ENCODE data around the gene MUC5B. TPM values are rescaled to one million over a fixed set of nuclear protein-coding genes. Genes with fewer than 3 reads are reported as not detected.

MUC5B gene
- total RNA-seq, 1 donor from 2014 or later: not detected

GRCh38 chr11:1274501-1274900 is 51.6 kb downstream of the MUC5B start:
- no peak overlapping the region for H2AFZ ChIP-seq (ENCODE audit: low read depth, low read length)
- no peak for DNase-seq (ENCODE audit: low read depth)

GRCh38 chr11:1275021-1275420 is 52.2 kb downstream of the MUC5B start:
- Histone ChIP-seq H3K27me3 (ENCODE audit: insufficient read depth, low read length) (no peaks in the 10 kb centered on the region), H3K4me2 (ENCODE audit: low read length) (no peak overlapping the region), H3K79me2 (ENCODE audit: insufficient read depth, low read length) (no peaks in the 10 kb centered on the region), H3K27ac (ENCODE audit: low read depth, low read length) (no peak overlapping the region), H4K20me1 (ENCODE audit: insufficient read depth, low read length) (peaks cover 18% of the 10 kb centered on the region), H3K36me3 (ENCODE audit: insufficient read depth, low read length) (peaks cover 2% of the 10 kb centered on the region), H3K4me3 (ENCODE audit: insufficient read depth, low read depth, low read length) (no peak overlapping the region), H2AFZ (ENCODE audit: low read depth, low read length) (no peak overlapping the region), H3K4me1 (ENCODE audit: insufficient read depth, low read length) (peaks cover 8% of the 10 kb centered on the region), H3K9me3 (ENCODE audit: insufficient read depth, low read depth, low read length) (no peaks in the 10 kb centered on the region), H3K9ac (ENCODE audit: low read length) (no peak overlapping the region)
- H3K27ac Mint-ChIP-seq (ENCODE audit: unreplicated experiment): no peak overlapping the region
- H3K9me3 Mint-ChIP-seq (ENCODE audit: unreplicated experiment): no peaks in the 10 kb centered on the region
- DNase-seq (ENCODE audit: low read depth): no peak
- no peak for FAIRE-seq
- no peak overlapping the region for H3K4me3 Mint-ChIP-seq (ENCODE audit: unreplicated experiment)
- H3K4me1 Mint-ChIP-seq (ENCODE audit: low read depth, unreplicated experiment): no peaks in the 10 kb centered on the region
- TF ChIP-seq CTCF (IDR thresholded peaks at IDR 0.05; ENCODE audit: insufficient read depth, low read depth, low read length) (no peak), EZH2 (IDR thresholded peaks at IDR 0.05; ENCODE audit: insufficient read depth, low read length) (no peak)
- H3K36me3 Mint-ChIP-seq (ENCODE audit: low read depth, unreplicated experiment): peaks cover 19% of the 10 kb centered on the region
- no peaks in the 10 kb centered on the region for H3K27me3 Mint-ChIP-seq (ENCODE audit: low read depth, unreplicated experiment)

More at GRCh38 chr11:1274501-1274900, 51.6 kb downstream of the MUC5B start:
- Mint-ChIP-seq H3K4me3 (ENCODE audit: unreplicated experiment) (no peak overlapping the region), H3K27ac (ENCODE audit: unreplicated experiment) (no peak overlapping the region), H3K4me1 (ENCODE audit: low read depth, unreplicated experiment) (no peaks in the 10 kb centered on the region), H3K36me3 (ENCODE audit: low read depth, unreplicated experiment) (peaks cover 20% of the 10 kb centered on the region), H3K27me3 (ENCODE audit: low read depth, unreplicated experiment) (no peaks in the 10 kb centered on the region), H3K9me3 (ENCODE audit: unreplicated experiment) (no peaks in the 10 kb centered on the region)
- Histone ChIP-seq H3K27me3 (ENCODE audit: insufficient read depth, low read length) (no peaks in the 10 kb centered on the region), H4K20me1 (ENCODE audit: insufficient read depth, low read length) (peaks cover 13% of the 10 kb centered on the region), H3K79me2 (ENCODE audit: insufficient read depth, low read length) (no peaks in the 10 kb centered on the region), H3K4me1 (ENCODE audit: insufficient read depth, low read length) (peaks cover 8% of the 10 kb centered on the region), H3K4me2 (ENCODE audit: low read length) (no peak overlapping the region), H3K4me3 (ENCODE audit: insufficient read depth, low read depth, low read length) (no peak overlapping the region), H3K27ac (ENCODE audit: low read depth, low read length) (no peak overlapping the region), H3K9me3 (ENCODE audit: insufficient read depth, low read depth, low read length) (no peaks in the 10 kb centered on the region), H3K36me3 (ENCODE audit: insufficient read depth, low read length) (peaks cover under 1% of the 10 kb centered on the region), H3K9ac (ENCODE audit: low read length) (no peak overlapping the region)
- no peak for FAIRE-seq
- TF ChIP-seq CTCF (IDR thresholded peaks at IDR 0.05; ENCODE audit: insufficient read depth, low read depth, low read length): no peak
- no peak for TF ChIP-seq EZH2 (IDR thresholded peaks at IDR 0.05; ENCODE audit: insufficient read depth, low read length)

GRCh38 chr11:1276041-1276790 is 53.4 kb downstream of the MUC5B start:
- Histone ChIP-seq H3K27ac (ENCODE audit: low read depth, low read length) (no peak overlapping the region), H3K4me1 (ENCODE audit: insufficient read depth, low read length) (peaks cover 5% of the 10 kb centered on the region), H3K9ac (ENCODE audit: low read length) (no peak overlapping the region), H4K20me1 (ENCODE audit: insufficient read depth, low read length) (peaks cover 25% of the 10 kb centered on the region), H3K9me3 (ENCODE audit: insufficient read depth, low read depth, low read length) (no peaks in the 10 kb centered on the region), H3K79me2 (ENCODE audit: insufficient read depth, low read length) (no peaks in the 10 kb centered on the region), H2AFZ (ENCODE audit: low read depth, low read length) (no peak overlapping the region), H3K36me3 (ENCODE audit: insufficient read depth, low read length) (peaks cover 2% of the 10 kb centered on the region), H3K4me3 (ENCODE audit: insufficient read depth, low read depth, low read length) (no peak overlapping the region), H3K4me2 (ENCODE audit: low read length) (no peak overlapping the region), H3K27me3 (ENCODE audit: insufficient read depth, low read length) (no peaks in the 10 kb centered on the region)
- FAIRE-seq (no peak), DNase-seq (ENCODE audit: low read depth) (no peak)
- Mint-ChIP-seq H3K27ac (ENCODE audit: unreplicated experiment) (no peak overlapping the region), H3K4me1 (ENCODE audit: low read depth, unreplicated experiment) (no peaks in the 10 kb centered on the region), H3K36me3 (ENCODE audit: low read depth, unreplicated experiment) (peaks cover 19% of the 10 kb centered on the region), H3K9me3 (ENCODE audit: unreplicated experiment) (no peaks in the 10 kb centered on the region), H3K4me3 (ENCODE audit: unreplicated experiment) (no peak overlapping the region), H3K27me3 (ENCODE audit: low read depth, unreplicated experiment) (no peaks in the 10 kb centered on the region)
- TF ChIP-seq CTCF (IDR thresholded peaks at IDR 0.05; ENCODE audit: insufficient read depth, low read depth, low read length) (no peak), EZH2 (IDR thresholded peaks at IDR 0.05; ENCODE audit: insufficient read depth, low read length) (no peak)

Data from astrocyte (in vitro differentiated cells and primary cell).